Peyer's patch (tissue), 4 donors: ENCODE results near the gene SNAPIN.

ENCODE experiments used
- CTCF ChIP-seq, 6 experiments: fragments of 450-650 bp in 4 of 6; fragments of 200-600 bp in 2 of 6; sonication (generic) in 1 of 6; IDR thresholded peaks; one replicate each; pipeline ENCODE4 v1.5.1; 2017 to 2019; ENCODE audit warnings: antibody characterized with exemption in 6 of 6, mild to moderate bottlenecking in 3 of 6, moderate library complexity in 1 of 6
- POLR2A ChIP-seq, 2 donors: fragments of 450-650 bp; IDR thresholded peaks; one replicate each; pipeline ENCODE4 v1.5.1; 2017; ENCODE audit warnings: antibody characterized with exemption in 2 of 2, mild to moderate bottlenecking in 2 of 2, moderate library complexity in 2 of 2

- no peak for TF ChIP-seq CTCF (IDR thresholded peaks at IDR 0.05)
- TF ChIP-seq POLR2A (IDR thresholded peaks at IDR 0.05) = no peak
These were observed 29.0 kb downstream of the SNAPIN start for GRCh38 chr1:153687346-153688125.
